Fibroblast of skin of abdomen (primary cell): Measurements from ENCODE around the gene KCNIP3.

Experiments used
- DNase-seq: peaks from one replicate; pipeline ENCODE4 v3.0.0-alpha.2; 2013

Gene KCNIP3

DNA sequence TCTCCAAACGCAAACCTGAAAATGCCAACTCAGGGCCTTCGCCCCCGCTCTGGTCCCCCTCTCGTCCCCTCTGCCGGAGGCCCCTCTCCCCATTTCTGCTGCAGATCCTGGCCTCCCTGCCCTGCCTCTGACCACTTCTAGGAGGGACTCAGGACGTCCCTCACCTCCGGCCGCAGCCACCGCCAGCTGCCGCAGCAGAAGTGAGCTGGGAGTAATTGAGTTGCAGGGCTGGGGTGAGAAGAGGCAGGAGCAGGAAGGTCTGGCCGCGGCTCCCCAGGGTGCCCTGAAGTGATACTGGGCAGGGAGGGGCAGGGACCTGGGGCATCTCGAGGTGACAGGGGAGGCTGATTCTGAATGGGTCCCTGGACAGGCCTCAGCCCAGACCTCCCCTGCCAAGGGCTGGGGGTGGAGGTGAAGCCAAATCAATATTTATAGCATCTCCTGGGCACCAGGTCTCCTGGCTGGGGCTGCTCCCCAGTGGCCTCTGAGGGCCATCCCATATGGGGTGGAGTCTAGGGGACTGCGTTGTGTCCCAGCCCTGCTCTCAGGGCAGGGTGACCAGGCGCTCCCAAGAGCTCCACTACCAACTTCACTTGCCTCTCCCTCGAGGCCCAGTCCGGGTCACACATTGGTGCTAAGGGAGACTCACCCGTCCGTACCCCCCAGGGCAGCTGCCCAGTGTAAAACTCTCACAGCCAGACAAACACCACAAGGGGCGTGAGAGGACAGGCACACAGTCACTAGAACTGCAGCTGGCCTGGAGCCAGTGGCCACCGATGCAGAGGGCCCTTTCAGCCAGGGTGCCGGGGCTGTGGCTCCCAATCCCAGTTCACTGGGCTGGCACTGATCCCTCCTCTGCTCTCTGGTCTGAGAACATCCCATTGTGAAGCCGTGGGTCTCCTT lies 33.0 kb downstream of the KCNIP3 start:
- no peak for DNase-seq

- no peak for DNase-seq
Observed at GRCh38 chr2:95330794-95331338, 33.7 kb downstream of the KCNIP3 start.

- DNase-seq: no peak
Observed at GRCh38 chr2:95331606-95332005, 34.5 kb downstream of the KCNIP3 start.

DNA sequence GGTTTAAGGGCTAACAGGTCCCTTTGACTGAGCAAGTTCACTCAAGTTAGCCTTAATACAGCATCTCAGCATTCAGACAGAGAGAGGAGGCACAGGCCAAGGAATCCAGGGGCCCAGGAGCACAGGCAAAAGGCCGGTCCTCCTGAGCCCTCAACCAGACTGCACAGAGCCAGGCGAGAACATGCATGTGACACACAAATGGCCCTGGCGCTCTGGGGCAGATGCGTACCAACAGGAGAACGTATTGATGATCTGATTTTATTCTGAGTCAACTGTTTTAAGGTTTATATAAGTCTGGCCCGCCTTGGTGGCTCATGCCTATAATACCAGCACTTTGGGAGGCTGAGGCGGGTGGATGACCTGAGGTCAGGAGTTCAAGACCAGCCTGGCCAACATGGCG lies 34.9 kb downstream of the KCNIP3 start:
- no peak for DNase-seq

- no peak for DNase-seq
Observed at GRCh38 chr2:95333056-95333455, 35.9 kb downstream of the KCNIP3 start.

DNA sequence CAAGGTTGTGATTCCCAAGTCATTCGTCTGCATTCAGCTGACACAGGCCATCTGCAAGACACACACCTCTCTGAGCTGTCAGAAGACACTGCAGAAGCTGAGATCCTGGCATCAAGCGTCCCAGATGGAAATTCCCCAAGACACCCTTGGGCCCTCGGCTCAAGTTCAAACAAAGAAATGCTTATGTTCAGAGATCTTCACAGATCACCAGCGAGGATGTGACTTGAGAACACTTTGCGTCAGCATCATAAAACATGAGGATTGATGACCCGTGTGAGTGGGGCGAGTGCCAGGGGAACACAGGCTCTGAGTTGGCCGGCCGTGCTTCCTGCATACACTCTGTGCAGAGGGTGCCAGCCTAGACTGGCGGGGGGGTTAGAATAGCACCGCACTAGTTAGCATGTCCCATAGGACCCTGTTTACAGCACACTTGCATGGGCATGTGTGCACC lies 36.8 kb downstream of the KCNIP3 start:
- peak; percentile 96 for DNase-seq

DNA sequence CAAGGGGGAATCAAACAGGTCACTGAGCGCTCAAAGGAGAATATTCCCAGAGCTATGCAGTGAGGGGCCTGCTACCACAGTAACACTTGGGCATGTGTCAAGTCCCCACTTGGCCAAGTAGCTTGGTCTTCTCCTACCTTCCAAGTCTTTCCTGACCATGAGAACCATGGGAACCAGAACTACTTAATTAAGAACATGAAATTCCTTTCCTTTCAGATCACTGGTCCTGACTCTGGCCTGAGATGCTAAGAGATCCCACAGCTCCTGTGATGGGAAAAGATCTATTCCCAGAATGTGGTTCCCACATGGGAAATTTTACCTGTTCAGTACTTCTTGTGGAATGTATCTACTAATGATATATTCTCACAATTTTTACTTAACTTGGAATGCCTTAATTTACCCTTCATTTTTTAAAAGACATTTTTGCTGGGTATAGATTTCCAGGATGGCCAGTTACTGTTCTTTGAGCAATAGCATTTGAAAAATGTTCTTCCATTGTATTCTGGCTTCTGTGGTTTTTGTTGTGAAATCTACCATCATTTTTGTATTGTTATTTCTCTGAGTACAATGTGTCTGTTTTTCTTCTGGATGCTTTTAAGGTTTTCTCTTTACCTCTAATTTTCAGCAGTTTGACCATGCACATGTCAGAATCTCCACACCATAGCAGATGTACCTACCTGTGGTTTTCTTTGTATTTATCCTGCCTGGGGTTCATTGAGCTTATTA lies 37.9 kb downstream of the KCNIP3 start:
- DNase-seq: peak; percentile 31

DNA sequence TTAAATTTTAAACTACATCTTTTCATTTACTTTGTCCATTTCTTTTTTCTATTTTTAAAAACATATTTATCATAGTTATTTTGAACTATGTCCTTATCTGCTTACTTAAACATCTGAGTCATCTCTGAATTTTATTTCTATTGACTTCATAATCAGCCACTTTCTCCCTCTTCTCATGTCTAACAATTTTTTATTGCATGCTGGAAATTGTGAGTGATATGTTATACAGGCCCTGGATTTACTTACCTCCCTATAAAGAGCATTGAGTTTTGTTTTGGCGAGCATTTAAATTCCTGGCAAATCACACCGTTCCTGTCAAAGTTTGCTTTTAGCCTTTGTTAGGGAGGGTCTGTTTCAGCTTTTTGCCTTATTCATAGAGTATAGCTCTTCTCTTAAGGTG lies 39.3 kb downstream of the KCNIP3 start:
- no peak for DNase-seq

DNA sequence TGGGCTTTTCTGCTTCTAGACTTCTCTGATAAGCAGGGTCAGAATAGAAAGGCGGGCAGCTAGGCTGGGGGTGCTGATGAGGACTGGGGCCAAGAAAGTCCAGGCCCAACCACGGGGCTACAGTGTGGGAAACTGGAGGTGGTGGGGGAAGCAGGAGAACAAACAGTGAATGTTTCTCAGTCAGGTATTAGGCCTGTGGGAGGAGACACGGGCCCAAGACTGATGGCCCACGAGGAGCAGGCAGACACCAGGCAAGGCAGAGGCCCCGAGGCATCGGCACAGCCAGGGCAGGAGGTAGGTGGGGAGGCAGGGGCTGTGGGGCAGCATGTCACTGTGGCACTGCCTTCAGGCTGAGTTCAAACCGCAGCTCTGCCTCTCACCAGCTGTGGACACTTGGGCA lies 40.7 kb downstream of the KCNIP3 start:
- DNase-seq: no peak

GRCh38 chr2:95342556-95343320 lies 45.6 kb downstream of the KCNIP3 start:
- no peak for DNase-seq

GRCh38 chr2:95343429-95344214 lies 46.5 kb downstream of the KCNIP3 start:
- DNase-seq: no peak

DNA sequence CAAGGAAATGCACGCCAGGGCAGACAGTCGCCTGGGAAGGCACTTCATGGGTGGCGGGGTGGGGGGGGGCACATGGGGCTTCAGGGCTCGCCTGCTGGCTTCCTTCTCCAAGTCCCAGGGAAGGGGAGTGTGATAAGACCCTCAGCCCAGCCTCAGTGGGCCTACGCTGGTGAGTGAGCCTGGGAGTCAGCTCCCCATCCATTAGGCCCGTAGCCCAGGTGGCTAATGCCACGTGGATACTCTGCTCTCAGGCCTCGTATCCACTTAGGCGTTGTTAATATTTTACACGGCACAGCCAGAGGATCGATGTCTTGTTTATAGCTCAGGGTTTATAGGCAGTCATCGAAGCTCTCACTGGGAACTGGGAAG lies 47.1 kb downstream of the KCNIP3 start:
- no peak for DNase-seq

DNA sequence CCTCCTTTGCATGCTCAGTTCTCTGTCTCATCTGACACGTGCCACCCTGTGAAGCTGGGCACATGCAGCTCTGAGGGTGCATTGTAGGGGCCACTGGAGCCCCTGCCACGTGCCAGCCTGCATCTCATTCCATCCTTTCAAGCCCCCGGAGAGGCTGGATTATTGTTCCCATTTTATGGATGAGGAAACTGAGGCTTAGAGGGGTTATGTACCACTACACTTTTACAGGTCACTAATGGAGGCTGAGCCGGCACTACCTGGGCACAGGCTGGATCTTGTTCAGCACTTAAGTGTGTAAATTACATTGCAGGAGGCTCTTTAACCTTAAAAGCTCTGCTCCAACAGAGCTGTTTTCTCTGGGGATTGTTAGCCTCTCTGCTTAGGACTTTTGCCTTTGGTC lies 47.5 kb downstream of the KCNIP3 start:
- DNase-seq: no peak

- no peak for DNase-seq
Observed at GRCh38 chr2:95345081-95345562, 48.0 kb downstream of the KCNIP3 start.

DNA sequence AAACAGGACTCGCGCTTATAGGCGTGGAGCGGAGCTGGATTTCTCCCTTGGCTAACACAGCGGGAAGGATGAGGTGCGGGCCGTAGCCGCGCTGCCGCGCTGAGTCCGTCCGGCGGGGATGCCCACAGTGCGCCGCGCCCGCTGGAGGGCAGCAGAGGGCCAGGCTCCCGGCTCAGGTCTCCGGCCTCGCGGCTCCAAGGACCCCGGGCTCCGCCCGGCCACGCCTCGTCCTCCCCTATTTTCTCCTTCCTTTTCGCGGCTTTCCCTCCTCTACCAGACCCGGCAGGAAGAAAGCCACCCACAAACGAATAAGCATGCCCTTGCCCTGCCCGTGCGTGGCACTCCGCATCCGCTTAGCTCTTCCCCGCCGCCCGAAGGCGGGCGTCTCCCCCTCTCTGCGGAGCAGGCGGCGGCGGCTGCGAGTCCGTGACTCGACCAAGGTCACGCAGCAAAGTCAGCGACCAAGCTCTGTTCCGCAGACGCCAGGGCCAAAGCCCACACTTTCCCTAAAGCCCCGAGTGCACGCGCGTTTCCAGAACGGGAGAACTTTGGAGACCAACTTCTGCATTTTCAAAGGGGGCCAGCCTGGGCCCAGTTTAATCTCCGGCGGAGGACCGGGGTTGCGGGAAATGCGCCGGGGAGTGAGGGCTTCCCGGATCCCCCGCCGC lies 48.5 kb downstream of the KCNIP3 start:
- peak; percentile 78 for DNase-seq

DNA sequence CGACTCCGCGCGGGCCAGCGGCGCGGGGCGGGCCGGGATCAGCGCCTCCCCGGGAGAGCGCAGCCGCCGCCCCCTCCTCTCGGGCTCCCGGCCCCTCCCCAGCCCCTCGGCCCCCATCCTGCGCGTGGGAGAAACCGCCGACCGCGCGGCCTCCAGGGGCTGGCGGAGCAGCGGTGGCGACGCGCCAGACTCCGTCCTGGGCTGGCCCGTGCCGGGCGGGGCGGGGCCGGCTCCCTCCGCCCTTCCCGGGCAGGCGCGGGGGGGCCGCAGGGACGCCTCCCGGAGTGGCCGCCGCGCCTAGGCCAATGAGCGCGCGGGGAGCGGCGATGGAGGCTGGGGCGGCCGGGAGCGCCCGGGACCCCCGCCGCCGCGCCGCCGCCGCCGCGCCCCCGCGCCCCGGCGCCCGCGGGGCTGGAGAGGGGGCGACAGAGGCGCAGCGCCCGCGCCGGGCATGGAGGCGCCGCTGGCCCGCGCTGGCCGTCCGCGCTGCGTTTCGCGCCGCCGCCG lies 49.1 kb downstream of the KCNIP3 start:
- DNase-seq: peak; percentile 71

- peak; percentile 8 for DNase-seq
Observed at GRCh38 chr2:95346738-95347671, 49.9 kb downstream of the KCNIP3 start.

- no peak for DNase-seq
Observed at GRCh38 chr2:95347681-95348608, 50.8 kb downstream of the KCNIP3 start.
